HG02943 (cell line): Measurements from ENCODE around the gene SPANXN3.
"Not testable (repeated sequence)": the region's sequence is repeated elsewhere in the genome, so short reads cannot be mapped to it uniquely, and the experiment has no call there.

Experiments
- ATAC-seq: cut with Tn5 transposase; IDR thresholded peaks from one replicate; pipeline ENCODE4 v1.9.1; 2021; ENCODE audit warnings: mild to moderate bottlenecking, low read depth, moderate library complexity; ENCODE audit not compliant: unreplicated experiment

The SPANXN3 gene

GRCh38 chrX:143517375-143517774, at the start of gene SPANXN3:
Gene SPANXN3, minus strand, starts transcription at chrX:143517475. Its CDS starts 84 bp downstream, at chrX:143517391.
- not testable (repeated sequence) for ATAC-seq

- ATAC-seq = no peak
Observed at GRCh38 chrX:143536176-143536575, 18.9 kb upstream of the SPANXN3 start.

GRCh38 chrX:143502196-143502595, 15.1 kb downstream of the SPANXN3 start:
- not testable (repeated sequence) for ATAC-seq

GRCh38 chrX:143500751-143501150, 16.5 kb downstream of the SPANXN3 start:
- ATAC-seq = no peak

- ATAC-seq = no peak
Observed at GRCh38 chrX:143486105-143486504, 31.2 kb downstream of the SPANXN3 start.

GRCh38 chrX:143476751-143477150, 40.5 kb downstream of the SPANXN3 start:
- no peak for ATAC-seq

GRCh38 chrX:143472347-143472938, 44.8 kb downstream of the SPANXN3 start:
- no peak for ATAC-seq

GRCh38 chrX:143466130-143466529, 51.1 kb downstream of the SPANXN3 start:
- no peak for ATAC-seq

GRCh38 chrX:143462696-143463095, 54.6 kb downstream of the SPANXN3 start:
- no peak for ATAC-seq

GRCh38 chrX:143461606-143462005, 55.7 kb downstream of the SPANXN3 start:
- no peak for ATAC-seq
